ENCODE data around the gene PGAP6.
"Not testable (repeated sequence)": the region's sequence is repeated elsewhere in the genome, so short reads cannot be mapped to it uniquely, and the experiment has no call there.

The PGAP6 gene

GRCh38 chr16:381789-382717 lies at the start of gene PGAP6:
TSS of gene PGAP6 (minus strand) at chr16:381978. CDS start at chr16:381821, 157 bp downstream.
- no peak for DNase-seq (ENCODE audit: low read depth)

- DNase-seq (ENCODE audit: low read depth) = no peak
Measured at GRCh38 chr16:430904-431303, 49.1 kb upstream of the PGAP6 start.

GRCh38 chr16:427250-427649 lies 45.5 kb upstream of the PGAP6 start:
- no peak for DNase-seq (ENCODE audit: low read depth)

GRCh38 chr16:426906-427249 lies 45.1 kb upstream of the PGAP6 start:
- no peak for DNase-seq (ENCODE audit: low read depth)

- no peak for DNase-seq (ENCODE audit: low read depth)
Measured at GRCh38 chr16:426115-426905, 44.5 kb upstream of the PGAP6 start.

- no peak for DNase-seq (ENCODE audit: low read depth)
Measured at GRCh38 chr16:425740-426114, 43.9 kb upstream of the PGAP6 start.

- DNase-seq (ENCODE audit: low read depth) = peak; percentile 33
Measured at GRCh38 chr16:425082-425718, 43.4 kb upstream of the PGAP6 start, which contains the start of gene RAB11FIP3. TSS of gene RAB11FIP3 (plus strand) at chr16:425649. CDS start at chr16:426007, 358 bp downstream.

- no peak for DNase-seq (ENCODE audit: low read depth)
Measured at GRCh38 chr16:424623-425081, 42.9 kb upstream of the PGAP6 start.

- DNase-seq (ENCODE audit: low read depth) = peak; percentile 97
Measured at GRCh38 chr16:424033-424622, 42.4 kb upstream of the PGAP6 start.

- not testable (repeated sequence) for DNase-seq (ENCODE audit: low read depth)
Measured at GRCh38 chr16:422179-422578, 40.4 kb upstream of the PGAP6 start.

- DNase-seq (ENCODE audit: low read depth) = not testable (repeated sequence)
Measured at GRCh38 chr16:415170-415498, 33.4 kb upstream of the PGAP6 start.

GRCh38 chr16:414395-415169 lies 32.8 kb upstream of the PGAP6 start:
- DNase-seq (ENCODE audit: low read depth) = no peak

- no peak for DNase-seq (ENCODE audit: low read depth)
Measured at GRCh38 chr16:411576-412265, 29.9 kb upstream of the PGAP6 start.

GRCh38 chr16:410516-411178 lies 28.9 kb upstream of the PGAP6 start:
- DNase-seq (ENCODE audit: low read depth) = no peak

GRCh38 chr16:407253-407652 lies 25.5 kb upstream of the PGAP6 start:
- DNase-seq (ENCODE audit: low read depth) = no peak

GRCh38 chr16:405548-406506 lies 24.0 kb upstream of the PGAP6 start:
- DNase-seq (ENCODE audit: low read depth) = no peak

- DNase-seq (ENCODE audit: low read depth) = no peak
Measured at GRCh38 chr16:404971-405486, 23.3 kb upstream of the PGAP6 start.

GRCh38 chr16:401468-402348 lies 19.9 kb upstream of the PGAP6 start, which contains the start of gene DECR2:
TSS of gene DECR2 (plus strand) at chr16:401885. CDS start at chr16:401964, 79 bp downstream.
- DNase-seq (ENCODE audit: low read depth) = peak; percentile 77

Measured in GM04504 (cell line).